Activated CD4-positive, alpha-beta T cell treated with anti-CD3 and anti-CD28 coated beads, Interleukin-2, amount 10 ng/mL, durations not matched to agents 24 days and 14 days (primary cell): ENCODE results near the gene PPFIA3. TPM values are rescaled to one million over a fixed set of nuclear protein-coding genes. Genes with fewer than 3 reads are reported as not detected.
"Not testable (repeated sequence)": the region's sequence is repeated elsewhere in the genome, so short reads cannot be mapped to it uniquely, and the experiment has no call there.

Experiments
- DNase-seq: peaks from one replicate; pipeline ENCODE4 v3.0.0; 2022
- H3K27ac Mint-ChIP-seq: one replicate; pipeline ENCODE4 v1.8.0; 2022; ENCODE audit warnings: mild to moderate bottlenecking, mixed read lengths
- H3K27me3 Mint-ChIP-seq: one replicate; pipeline ENCODE4 v1.8.0; 2022; ENCODE audit warnings: mixed read lengths
- H3K36me3 Mint-ChIP-seq: one replicate; pipeline ENCODE4 v1.8.0; 2022; ENCODE audit warnings: low read depth, mild to moderate bottlenecking, mixed read lengths
- H3K4me1 Mint-ChIP-seq: one replicate; pipeline ENCODE4 v1.8.0; 2021; ENCODE audit warnings: mixed read lengths
- H3K4me3 Mint-ChIP-seq: one replicate; pipeline ENCODE4 v1.8.0; 2022; ENCODE audit warnings: mild to moderate bottlenecking, moderate library complexity, mixed read lengths
- H3K9me3 Mint-ChIP-seq: one replicate; pipeline ENCODE4 v1.8.0; 2021; ENCODE audit warnings: mixed read lengths
- intact Hi-C: fragments of 100-400 bp; cut with micrococcal nuclease; formaldehyde crosslinking; loops from one replicate; pipeline ENCODE4 v1.15.1; 2023
- total RNA-seq: library from RNA; stranded (reverse); gene quantifications from 2 replicates; pipeline ENCODE4 v1.2.3, GENCODE V29; 2022

The PPFIA3 gene
- total RNA-seq, 1 donor from 2014 or later: 4.5 TPM

DNA sequence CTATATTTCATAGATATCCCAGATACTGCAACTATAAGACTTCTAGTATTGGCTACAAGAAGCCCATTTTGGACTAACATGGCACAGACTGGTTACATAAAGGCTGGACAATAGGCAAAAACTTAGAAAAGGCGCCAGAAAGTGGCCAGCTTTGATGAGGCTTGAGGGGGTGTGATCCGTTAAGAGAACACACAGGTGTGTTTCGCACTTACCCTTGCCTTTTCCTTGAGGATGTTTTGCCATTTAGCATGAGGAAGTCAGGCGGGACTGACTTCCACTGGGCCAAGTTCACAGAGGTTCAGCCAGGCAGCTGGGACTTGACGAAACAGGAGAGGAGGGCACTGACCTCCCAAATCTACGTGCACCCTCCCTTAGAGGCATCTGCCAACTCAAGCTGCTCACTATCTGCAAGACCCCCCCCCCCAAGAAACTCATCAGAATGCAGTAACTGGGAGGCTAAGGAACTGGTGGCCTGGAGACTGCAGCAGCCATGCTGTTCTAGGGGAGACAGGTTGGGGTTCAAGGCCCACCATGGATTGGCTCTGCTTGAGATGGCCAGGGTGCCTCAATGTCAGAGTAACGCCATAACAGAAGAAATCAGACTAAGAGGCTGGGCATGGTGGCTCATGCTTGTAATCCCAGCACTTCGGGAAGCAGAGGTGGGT lies 9.6 kb upstream of the PPFIA3 start:
- no peaks in the 10 kb centered on the region for H3K9me3 Mint-ChIP-seq
- DNase-seq: no peak
- no peak overlapping the region for H3K4me3 Mint-ChIP-seq
- intact Hi-C loops: loop anchor here (10.0 kb wide), 1 partner anchor 475 kb away; the partner anchor contains the start of gene DBP
- H3K27ac Mint-ChIP-seq: no peak overlapping the region
- H3K4me1 Mint-ChIP-seq: peaks cover 9% of the 10 kb centered on the region
- H3K27me3 Mint-ChIP-seq: no peaks in the 10 kb centered on the region
- H3K36me3 Mint-ChIP-seq: peaks cover 40% of the 10 kb centered on the region

DNA sequence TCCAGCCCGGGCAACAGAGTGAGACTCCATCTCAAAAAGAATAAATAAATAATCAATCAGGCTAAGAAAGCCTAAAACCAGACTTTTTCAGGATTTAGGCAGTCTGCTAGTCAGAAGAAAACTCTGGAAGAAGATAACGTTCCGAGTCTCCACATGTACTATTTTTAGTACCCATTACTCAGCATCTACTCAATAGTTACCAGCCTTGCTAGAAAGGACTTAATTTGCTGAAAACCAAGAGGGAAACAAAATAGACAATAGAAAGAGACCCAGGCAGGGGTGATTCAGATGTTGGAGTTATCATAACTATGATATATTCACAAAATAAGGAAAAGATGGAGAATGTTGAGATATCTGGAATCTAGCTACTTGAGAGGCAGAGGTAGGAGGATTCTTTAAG lies 8.8 kb upstream of the PPFIA3 start:
- intact Hi-C loops: loop anchor here (10.0 kb wide), 1 partner anchor 476 kb away; the partner anchor contains the start of gene DBP
- peaks cover 31% of the 10 kb centered on the region for H3K36me3 Mint-ChIP-seq
- H3K27ac Mint-ChIP-seq: no peak overlapping the region
- DNase-seq: no peak
- H3K4me3 Mint-ChIP-seq: no peak overlapping the region
- H3K9me3 Mint-ChIP-seq: no peaks in the 10 kb centered on the region
- no peaks in the 10 kb centered on the region for H3K27me3 Mint-ChIP-seq
- H3K4me1 Mint-ChIP-seq: peaks cover 12% of the 10 kb centered on the region

DNA sequence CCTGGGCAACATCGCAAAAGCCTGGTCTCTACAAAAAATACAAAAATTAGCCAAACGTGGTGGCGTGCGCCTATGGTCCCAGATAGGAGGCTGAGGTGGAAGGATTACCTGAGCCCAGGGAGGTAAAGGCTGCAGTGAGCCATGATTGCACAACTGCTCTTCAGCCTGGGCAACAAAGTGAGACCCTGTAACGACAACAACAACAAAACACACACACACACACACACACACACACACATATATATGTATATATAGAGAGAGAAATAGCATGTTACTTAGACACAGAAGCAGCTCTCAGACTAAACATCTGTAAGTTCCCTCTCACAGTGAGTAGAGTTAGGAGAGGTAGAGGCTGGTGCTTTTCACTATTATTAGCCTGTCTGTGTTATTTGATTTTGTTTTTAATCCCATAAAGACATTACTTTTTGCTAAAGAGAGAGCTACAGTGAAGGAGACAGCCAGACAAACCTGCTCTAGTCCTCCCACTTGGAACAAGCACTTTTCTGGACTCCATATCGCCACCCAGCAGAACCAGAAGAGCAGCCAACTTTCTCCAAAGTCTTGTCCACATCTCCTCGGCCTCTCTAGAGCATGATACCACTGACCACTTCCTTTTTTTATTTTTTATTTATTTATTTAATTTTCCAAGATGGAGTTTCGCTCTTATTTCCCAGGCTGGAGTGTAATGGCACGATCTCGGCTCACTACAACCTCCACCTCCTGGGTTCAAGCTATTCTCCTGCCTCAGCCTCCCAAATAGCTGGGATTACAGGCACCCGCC lies 7.9 kb upstream of the PPFIA3 start:
- intact Hi-C loops: loop anchor here (10.0 kb wide), 1 partner anchor 477 kb away; the partner anchor contains the start of gene DBP
- H3K27ac Mint-ChIP-seq: no peak overlapping the region
- DNase-seq: no peak
- no peak overlapping the region for H3K4me3 Mint-ChIP-seq
- H3K36me3 Mint-ChIP-seq: peaks cover 26% of the 10 kb centered on the region
- no peaks in the 10 kb centered on the region for H3K9me3 Mint-ChIP-seq
- H3K27me3 Mint-ChIP-seq: no peaks in the 10 kb centered on the region
- H3K4me1 Mint-ChIP-seq: peaks cover 12% of the 10 kb centered on the region

DNA sequence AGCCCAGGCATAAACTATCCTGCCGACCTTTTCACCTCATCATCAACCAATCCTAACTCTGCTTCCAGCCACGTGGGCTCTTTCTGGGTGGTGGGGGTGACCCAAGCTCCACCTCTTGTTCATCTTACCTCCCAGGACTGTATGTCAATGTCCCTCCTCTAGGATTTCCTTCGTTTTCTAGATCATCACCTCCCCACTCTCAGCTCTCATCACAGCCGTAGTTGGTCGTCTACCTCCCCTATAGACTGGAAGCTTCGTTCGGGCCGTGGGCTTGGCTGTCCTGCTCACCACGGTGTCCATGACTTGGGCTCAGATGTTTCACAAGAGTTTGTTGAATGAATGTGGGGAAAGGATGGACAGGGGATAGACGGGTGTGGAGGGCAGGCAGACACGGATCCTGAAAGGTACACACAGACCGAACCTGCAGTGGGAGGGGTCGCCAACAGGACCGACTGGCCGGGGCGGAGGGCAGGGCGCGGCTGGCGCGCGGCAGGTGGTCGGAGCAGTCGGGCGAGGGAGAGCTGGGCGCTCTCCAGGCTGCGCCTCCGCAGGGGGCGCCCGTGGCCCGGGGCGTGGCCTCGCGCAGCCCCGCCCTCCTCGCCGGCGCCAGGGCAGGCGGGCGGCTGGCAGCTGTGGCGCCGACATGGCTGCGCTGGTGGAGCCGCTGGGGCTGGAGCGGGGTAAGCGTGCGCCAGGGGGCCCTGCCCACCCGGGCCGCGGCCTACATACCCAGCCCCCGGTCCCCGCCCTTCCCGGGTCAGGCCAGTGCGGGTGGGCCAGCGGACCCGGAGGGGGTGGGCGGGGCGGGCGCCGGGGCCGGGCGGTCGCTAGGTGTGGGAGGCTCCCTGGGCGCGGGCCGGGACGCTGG lies 5.3 kb upstream of the PPFIA3 start, which contains the start of gene LIN7B:
Gene LIN7B (plus strand): TSS at position 609 of the 868 bp plus-strand sequence. CDS start 35 bp downstream, at position 644.
- H3K4me3 Mint-ChIP-seq: peak within 1 kb of the TSS; percentile 84
- peak within 1 kb of the TSS; percentile 7 for H3K27ac Mint-ChIP-seq
- peaks cover 10% of the 10 kb centered on the region for H3K36me3 Mint-ChIP-seq
- peaks cover 21% of the 10 kb centered on the region for H3K4me1 Mint-ChIP-seq
- H3K9me3 Mint-ChIP-seq: no peaks in the 10 kb centered on the region
- intact Hi-C loops: loop anchor here (1.0 to 10.0 kb wide), 2 partner anchors 29 to 479 kb away; partner anchors contain the start of genes DBP and SNRNP70
- DNase-seq: peak; percentile 95
- no peaks in the 10 kb centered on the region for H3K27me3 Mint-ChIP-seq

DNA sequence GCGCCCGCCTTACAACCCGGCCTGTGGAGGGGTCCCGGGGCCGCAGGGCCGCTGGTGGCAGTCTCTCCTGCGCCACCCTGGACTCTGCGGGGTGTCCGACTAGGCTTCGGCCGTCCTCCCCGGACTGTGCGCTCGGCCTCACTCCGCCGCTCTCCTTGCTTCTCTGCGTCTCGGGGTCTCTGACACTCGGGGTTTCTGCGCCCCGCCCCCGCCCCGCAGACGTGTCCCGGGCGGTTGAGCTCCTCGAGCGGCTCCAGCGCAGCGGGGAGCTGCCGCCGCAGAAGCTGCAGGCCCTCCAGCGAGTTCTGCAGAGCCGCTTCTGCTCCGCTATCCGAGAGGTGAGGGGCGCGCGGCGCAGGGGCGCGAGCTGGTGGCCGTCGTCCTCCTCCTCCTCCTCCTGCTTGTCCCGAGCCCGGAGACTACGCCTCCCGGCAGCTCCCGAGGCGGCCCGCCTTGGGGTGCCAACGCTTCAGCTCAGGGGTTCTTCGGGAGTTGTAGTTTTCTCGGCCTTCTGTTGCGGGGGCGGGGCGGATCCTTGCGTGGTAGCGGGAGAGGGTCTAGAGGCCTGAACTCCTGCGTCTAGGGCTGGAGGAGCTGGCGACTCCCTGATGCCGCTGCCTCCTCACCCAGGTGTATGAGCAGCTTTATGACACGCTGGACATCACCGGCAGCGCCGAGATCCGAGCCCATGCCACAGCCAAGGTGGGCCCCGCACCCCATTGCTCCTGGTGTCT lies 4.5 kb upstream of the PPFIA3 start:
- H3K36me3 Mint-ChIP-seq: peaks cover 5% of the 10 kb centered on the region
- H3K27ac Mint-ChIP-seq: no peak overlapping the region
- peak overlapping the region; percentile 81 for H3K4me3 Mint-ChIP-seq
- H3K4me1 Mint-ChIP-seq: peaks cover 21% of the 10 kb centered on the region
- peak; percentile 87 for DNase-seq
- intact Hi-C loops: loop anchor here (1.0 to 10.0 kb wide), 2 partner anchors 29 to 480 kb away; partner anchors contain the start of genes DBP and SNRNP70
- peaks cover under 1% of the 10 kb centered on the region for H3K27me3 Mint-ChIP-seq
- no peaks in the 10 kb centered on the region for H3K9me3 Mint-ChIP-seq

DNA sequence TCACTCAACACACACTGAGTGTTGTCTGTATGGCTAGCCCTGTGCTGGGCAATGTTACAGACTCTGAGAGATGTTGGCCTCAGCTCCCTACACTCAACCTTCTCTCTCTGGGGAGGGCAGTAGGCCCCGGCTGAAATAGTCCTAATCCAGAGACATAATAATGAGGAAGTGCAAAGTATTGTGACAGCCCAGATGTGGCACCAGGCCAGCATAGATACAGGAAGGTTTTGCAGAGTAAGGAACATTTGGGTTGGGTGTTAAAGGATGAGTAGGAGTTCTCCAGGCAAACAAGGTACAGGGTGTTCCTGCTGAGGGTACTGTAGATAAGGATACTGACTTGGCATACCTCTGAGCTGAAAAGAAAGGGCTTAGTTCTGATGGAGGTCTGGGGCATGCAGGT lies 2.8 kb upstream of the PPFIA3 start:
- H3K27me3 Mint-ChIP-seq: peaks cover 11% of the 10 kb centered on the region
- H3K36me3 Mint-ChIP-seq: peaks cover 5% of the 10 kb centered on the region
- no peak for DNase-seq
- no peaks in the 10 kb centered on the region for H3K9me3 Mint-ChIP-seq
- no peak overlapping the region for H3K27ac Mint-ChIP-seq
- H3K4me3 Mint-ChIP-seq: peak overlapping the region; percentile 43
- H3K4me1 Mint-ChIP-seq: peaks cover 28% of the 10 kb centered on the region
- intact Hi-C loops: loop anchor here (10.0 kb wide), 1 partner anchor 482 kb away; the partner anchor contains the start of gene DBP

DNA sequence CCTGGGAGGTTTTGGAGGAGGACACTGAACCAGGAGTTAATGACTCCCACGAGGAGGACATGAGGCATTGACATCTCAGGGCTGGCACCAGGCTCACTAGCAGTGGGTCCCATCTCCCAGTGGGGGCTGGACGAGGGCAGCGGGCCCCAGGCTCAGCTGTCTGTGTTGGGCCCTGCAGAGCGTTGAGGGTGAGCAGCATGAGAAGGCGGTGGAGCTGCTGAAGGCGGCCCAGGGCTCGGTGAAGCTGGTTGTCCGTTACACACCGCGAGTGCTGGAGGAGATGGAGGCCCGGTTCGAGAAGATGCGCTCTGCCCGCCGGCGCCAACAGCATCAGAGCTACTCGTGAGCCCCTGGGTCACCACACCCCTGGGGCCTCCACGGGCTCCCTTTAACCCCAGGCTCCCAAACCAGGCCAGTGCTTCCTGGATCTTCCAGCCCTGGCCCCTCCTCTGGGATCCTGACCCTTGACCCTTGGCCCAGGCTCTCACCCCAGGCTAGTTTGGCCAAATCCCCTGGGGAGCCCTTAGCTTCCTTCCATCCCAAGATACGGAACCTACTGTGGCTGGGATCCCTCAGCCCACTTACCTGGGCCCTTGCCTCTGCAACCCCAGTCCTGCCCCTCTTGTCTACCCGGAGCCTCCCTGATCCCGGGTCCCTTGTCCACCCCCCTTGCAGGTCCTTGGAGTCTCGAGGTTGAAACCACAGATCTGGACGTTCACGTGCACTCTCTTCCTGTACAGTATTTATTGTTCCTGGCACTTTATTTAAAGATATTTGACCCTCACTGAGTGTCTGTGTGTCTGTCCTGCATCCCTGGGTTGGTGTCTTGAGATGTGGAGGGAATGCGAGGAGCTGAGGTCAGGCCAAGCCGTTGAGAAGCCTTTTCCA lies 1.4 kb upstream of the PPFIA3 start:
- peak; percentile 61 for DNase-seq
- H3K27me3 Mint-ChIP-seq: peaks cover 14% of the 10 kb centered on the region
- H3K4me1 Mint-ChIP-seq: peaks cover 28% of the 10 kb centered on the region
- peak overlapping the region; percentile 90 for H3K27ac Mint-ChIP-seq
- H3K4me3 Mint-ChIP-seq: peak overlapping the region; percentile 90
- peaks cover 5% of the 10 kb centered on the region for H3K36me3 Mint-ChIP-seq
- intact Hi-C loops: loop anchor here (2.0 to 10.0 kb wide), 4 partner anchors 25 to 483 kb away; partner anchors contain the start of genes DBP, GYS1, PPP1R15A and RUVBL2
- H3K9me3 Mint-ChIP-seq: no peaks in the 10 kb centered on the region

DNA sequence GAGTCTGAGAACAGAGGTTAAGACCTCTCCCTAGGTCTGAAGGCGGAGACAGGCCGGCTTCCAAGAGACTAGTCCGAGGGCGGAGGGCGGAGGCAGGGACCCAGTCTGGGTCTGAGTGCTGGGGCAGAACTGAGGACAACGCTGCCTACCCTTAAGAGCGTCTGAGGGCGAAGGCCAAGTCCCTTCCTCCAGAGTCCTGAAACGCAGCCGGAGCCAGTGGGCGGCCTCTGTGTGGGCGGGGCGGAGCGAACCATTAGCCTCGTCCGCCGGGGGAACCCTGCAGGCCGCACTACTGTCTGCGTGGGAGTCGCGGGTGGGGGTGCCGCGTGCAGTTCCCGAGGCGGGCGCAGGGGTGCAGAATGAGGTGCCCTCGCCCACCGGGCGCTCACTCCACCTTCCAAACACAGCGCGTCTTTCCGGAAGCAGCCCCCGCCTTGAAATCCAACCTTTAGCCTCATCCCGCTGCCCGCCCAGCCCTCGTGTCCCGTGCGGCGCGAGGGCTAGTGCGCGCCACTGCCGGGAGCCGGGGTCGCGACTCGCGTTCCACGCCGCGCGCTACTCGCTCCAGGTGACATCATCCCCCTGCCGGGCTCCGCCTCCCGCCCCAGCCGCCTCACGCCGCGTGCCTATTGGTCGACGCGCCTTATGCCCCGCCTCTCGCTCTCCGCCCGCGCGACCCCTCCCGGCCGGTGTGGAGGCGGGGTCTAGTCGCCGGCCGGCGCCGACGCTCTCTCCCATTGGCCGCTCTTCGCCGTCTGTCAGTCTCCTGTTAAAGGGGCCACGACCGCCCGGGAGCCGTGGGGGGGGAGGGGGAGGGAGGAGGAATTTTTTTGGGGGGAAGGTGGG lies 556 bp upstream of the PPFIA3 start, which contains the start of gene C19orf73:
Gene C19orf73 (minus strand): TSS at position 579 of the 846 bp plus-strand sequence. CDS start 121 bp downstream, at position 458.
- peaks cover 18% of the 10 kb centered on the region for H3K27me3 Mint-ChIP-seq
- intact Hi-C loops: loop anchor here (1.0 to 10.0 kb wide), 6 partner anchors 10 to 484 kb away; partner anchors contain the start of genes DBP, GYS1, PPP1R15A and RUVBL2
- H3K4me3 Mint-ChIP-seq: peak within 1 kb of the TSS; percentile 90
- peaks cover 5% of the 10 kb centered on the region for H3K36me3 Mint-ChIP-seq
- DNase-seq: peak; percentile 99
- H3K9me3 Mint-ChIP-seq: no peaks in the 10 kb centered on the region
- peak within 1 kb of the TSS; percentile 90 for H3K27ac Mint-ChIP-seq
- H3K4me1 Mint-ChIP-seq: peaks cover 25% of the 10 kb centered on the region

DNA sequence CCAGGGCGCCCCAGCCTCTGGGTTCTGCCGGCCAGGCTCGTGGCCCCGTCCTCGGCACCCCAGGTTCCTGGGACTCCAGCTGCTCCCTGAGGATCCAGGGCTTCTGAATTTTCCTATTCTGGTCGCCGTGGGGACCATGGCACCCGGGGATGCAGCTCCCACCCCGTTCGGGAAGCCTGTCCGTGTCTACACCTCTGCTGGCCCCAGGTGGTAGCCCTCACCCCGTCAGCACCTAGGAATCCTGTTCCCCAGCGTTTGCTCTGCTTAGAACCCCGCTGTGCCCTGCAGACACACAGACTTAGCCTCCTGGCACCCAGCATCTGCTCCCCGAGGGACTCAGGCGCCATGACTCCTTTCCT lies 960 bp downstream of the PPFIA3 start:
- Mint-ChIP-seq H3K4me1 (peaks cover 19% of the 10 kb centered on the region), H3K9me3 (no peaks in the 10 kb centered on the region), H3K27ac (no peak overlapping the region), H3K4me3 (peak overlapping the region; percentile 90), H3K27me3 (peaks cover 20% of the 10 kb centered on the region), H3K36me3 (peaks cover 5% of the 10 kb centered on the region)
- intact Hi-C loops: no loop called here
- peak; percentile 65 for DNase-seq

DNA sequence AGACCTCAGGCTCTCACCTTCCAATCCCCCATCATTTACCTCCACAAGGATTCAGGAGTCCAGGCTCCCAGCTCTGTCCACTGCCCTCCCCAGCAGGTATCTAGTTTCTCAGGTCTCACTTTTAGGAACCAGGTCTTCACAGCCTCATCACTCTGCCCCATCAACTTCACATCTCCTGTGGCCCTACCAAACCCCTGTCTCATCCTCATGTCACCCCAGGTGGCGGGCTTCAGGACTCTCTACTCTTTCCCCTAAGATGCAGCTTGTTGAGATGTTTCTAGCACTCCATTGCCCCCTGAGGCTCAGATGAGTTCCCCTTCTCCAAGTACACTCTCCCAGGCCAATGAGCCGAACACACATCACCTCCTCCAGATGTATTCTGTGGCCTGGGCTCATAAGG lies 1.5 kb downstream of the PPFIA3 start:
- H3K36me3 Mint-ChIP-seq: peaks cover 5% of the 10 kb centered on the region
- H3K27me3 Mint-ChIP-seq: peaks cover 20% of the 10 kb centered on the region
- intact Hi-C loops: no loop called here
- no peaks in the 10 kb centered on the region for H3K9me3 Mint-ChIP-seq
- H3K4me3 Mint-ChIP-seq: peak overlapping the region; percentile 90
- peak; percentile 64 for DNase-seq
- peaks cover 19% of the 10 kb centered on the region for H3K4me1 Mint-ChIP-seq
- H3K27ac Mint-ChIP-seq: peak overlapping the region; percentile 9

DNA sequence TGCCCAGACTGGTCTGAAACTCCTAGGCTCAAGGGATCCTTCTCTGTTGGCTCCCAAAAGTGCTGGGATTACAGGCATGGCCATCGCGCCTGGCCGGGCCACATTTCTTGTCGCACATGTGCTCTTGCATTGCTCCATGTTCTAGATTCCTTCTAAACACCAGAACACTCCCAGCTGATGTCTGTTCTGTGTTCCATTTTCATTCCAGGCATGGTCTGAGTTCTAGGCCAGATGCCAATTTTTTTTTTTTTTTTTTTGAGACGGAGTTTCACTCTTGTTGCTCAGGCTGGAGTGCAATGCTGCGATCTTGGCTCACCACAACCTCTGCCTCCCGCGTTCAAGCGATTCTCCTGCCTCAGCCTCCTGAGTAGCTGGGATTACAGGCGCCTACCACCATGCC lies 2.5 kb downstream of the PPFIA3 start:
- peaks cover 19% of the 10 kb centered on the region for H3K4me1 Mint-ChIP-seq
- DNase-seq, H3K36me3 Mint-ChIP-seq, intact Hi-C loops, H3K9me3 Mint-ChIP-seq, H3K27ac Mint-ChIP-seq, H3K4me3 Mint-ChIP-seq: not testable (repeated sequence)
- H3K27me3 Mint-ChIP-seq: peaks cover 20% of the 10 kb centered on the region
